Testis (tissue), 2 donors: ENCODE data around the gene DEPDC5.

Experiments
- POLR2A ChIP-seq: fragments of 450-650 bp; IDR thresholded peaks from one replicate; pipeline ENCODE4 v1.6.1; 2017; ENCODE audit warnings: antibody characterized with exemption, mild to moderate bottlenecking, moderate library complexity
- TF ChIP-seq, protein P1 (sequence below), 3 experiments: fragments of 450-650 bp in 2 of 3; fragments of 200-600 bp in 1 of 3; sonication (generic) in 1 of 3; IDR thresholded peaks; one replicate each; pipeline ENCODE4 v1.5.1; 2016 to 2019; ENCODE audit warnings: antibody characterized with exemption in 3 of 3, mild to moderate bottlenecking in 2 of 3, moderate library complexity in 1 of 3

DNA sequence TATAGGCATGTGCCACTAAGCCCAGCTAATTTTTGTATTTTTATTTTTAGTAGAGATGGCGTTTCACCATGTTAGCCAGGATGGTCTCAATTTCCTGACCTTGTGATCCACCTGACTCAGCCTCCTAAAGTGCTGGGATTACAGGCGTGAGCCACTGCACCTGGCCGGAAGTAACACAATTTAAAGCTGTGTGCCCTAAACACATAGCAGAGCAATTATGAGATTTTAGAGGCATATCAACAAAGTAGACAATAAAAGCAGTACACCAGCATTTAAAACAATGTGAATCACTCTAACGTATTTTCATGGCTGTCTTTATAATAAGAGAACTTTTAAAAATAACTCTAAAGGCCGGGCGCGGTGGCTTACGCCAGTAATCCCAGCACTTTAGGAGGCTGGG lies 46.3 kb upstream of the DEPDC5 start:
- TF ChIP-seq, protein P1, sequence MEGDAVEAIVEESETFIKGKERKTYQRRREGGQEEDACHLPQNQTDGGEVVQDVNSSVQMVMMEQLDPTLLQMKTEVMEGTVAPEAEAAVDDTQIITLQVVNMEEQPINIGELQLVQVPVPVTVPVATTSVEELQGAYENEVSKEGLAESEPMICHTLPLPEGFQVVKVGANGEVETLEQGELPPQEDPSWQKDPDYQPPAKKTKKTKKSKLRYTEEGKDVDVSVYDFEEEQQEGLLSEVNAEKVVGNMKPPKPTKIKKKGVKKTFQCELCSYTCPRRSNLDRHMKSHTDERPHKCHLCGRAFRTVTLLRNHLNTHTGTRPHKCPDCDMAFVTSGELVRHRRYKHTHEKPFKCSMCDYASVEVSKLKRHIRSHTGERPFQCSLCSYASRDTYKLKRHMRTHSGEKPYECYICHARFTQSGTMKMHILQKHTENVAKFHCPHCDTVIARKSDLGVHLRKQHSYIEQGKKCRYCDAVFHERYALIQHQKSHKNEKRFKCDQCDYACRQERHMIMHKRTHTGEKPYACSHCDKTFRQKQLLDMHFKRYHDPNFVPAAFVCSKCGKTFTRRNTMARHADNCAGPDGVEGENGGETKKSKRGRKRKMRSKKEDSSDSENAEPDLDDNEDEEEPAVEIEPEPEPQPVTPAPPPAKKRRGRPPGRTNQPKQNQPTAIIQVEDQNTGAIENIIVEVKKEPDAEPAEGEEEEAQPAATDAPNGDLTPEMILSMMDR (IDR thresholded peaks at IDR 0.05) = no peak
- no peak for TF ChIP-seq POLR2A
